H9 (cell line): ENCODE data around the gene HES1. TPM values are rescaled to one million over a fixed set of nuclear protein-coding genes. Genes with fewer than 3 reads are reported as not detected.

Experiments used
- DNase-seq: peaks from one replicate; pipeline ENCODE4 v3.0.0-alpha.2; 2017
- H2AFZ ChIP-seq: one replicate; pipeline ENCODE4 v1.6.1; 2013; ENCODE audit warnings: mild to moderate bottlenecking, low read length, control low read depth, moderate library complexity
- H2AK5ac ChIP-seq: 2 replicates; pipeline ENCODE4 v1.6.1; 2013; ENCODE audit warnings: low read length, control low read depth, mixed read lengths; ENCODE audit not compliant: insufficient read length
- H2BK120ac ChIP-seq: one replicate; pipeline ENCODE4 v1.6.1; 2013; ENCODE audit warnings: low read depth, mild to moderate bottlenecking, low read length, control low read depth, inconsistent platforms; ENCODE audit not compliant: poor library complexity, severe bottlenecking
- H2BK12ac ChIP-seq: 2 replicates; pipeline ENCODE4 v1.6.1; 2013; ENCODE audit warnings: low read length, control low read depth, mixed read lengths, low read depth; ENCODE audit not compliant: insufficient read length
- H2BK15ac ChIP-seq: 2 replicates; pipeline ENCODE4 v1.6.1; 2013; ENCODE audit warnings: low read depth, low read length, control low read depth
- H2BK20ac ChIP-seq: one replicate; pipeline ENCODE4 v1.6.1; 2013; ENCODE audit warnings: low read depth, mild to moderate bottlenecking, low read length, control low read depth, inconsistent platforms; ENCODE audit not compliant: poor library complexity, severe bottlenecking
- H2BK5ac ChIP-seq: 2 replicates; pipeline ENCODE4 v1.6.1; 2013; ENCODE audit warnings: low read length, control low read depth, mixed read lengths; ENCODE audit not compliant: insufficient read length
- H3K14ac ChIP-seq: 2 replicates; pipeline ENCODE4 v1.6.1; 2013; ENCODE audit warnings: low read length, control low read depth; ENCODE audit not compliant: insufficient read depth
- H3K18ac ChIP-seq: 2 replicates; pipeline ENCODE4 v1.6.1; 2013; ENCODE audit warnings: low read depth, mild to moderate bottlenecking, mixed read lengths, low read length, control low read depth; ENCODE audit not compliant: insufficient read length
- H3K23ac ChIP-seq: 2 replicates; pipeline ENCODE4 v1.6.1; 2013; ENCODE audit warnings: low read length, control low read depth, mixed read lengths, low read depth; ENCODE audit not compliant: insufficient read length
- H3K23me2 ChIP-seq: 2 replicates; pipeline ENCODE4 v1.6.1; 2013; ENCODE audit warnings: low read depth, mild to moderate bottlenecking, mixed read lengths, low read length, control low read depth; ENCODE audit not compliant: insufficient read length, poor library complexity, severe bottlenecking
- H3K27ac ChIP-seq: 2 replicates; pipeline ENCODE4 v1.5.1; 2013; ENCODE audit warnings: low read length, control low read depth, mixed read lengths, low read depth; ENCODE audit not compliant: insufficient read length
- H3K27me3 ChIP-seq: 2 replicates; pipeline ENCODE4 v1.6.1; 2013; ENCODE audit warnings: low read length, control low read depth, inconsistent platforms; ENCODE audit not compliant: insufficient read depth
- H3K4ac ChIP-seq: 2 replicates; pipeline ENCODE4 v1.6.1; 2013; ENCODE audit warnings: low read depth, mild to moderate bottlenecking, control low read depth, inconsistent platforms, low read length, moderate library complexity
- H3K4me1 ChIP-seq: 2 replicates; pipeline ENCODE4 v1.6.1; 2013; ENCODE audit warnings: low read length, control low read depth, inconsistent platforms; ENCODE audit not compliant: insufficient read depth
- H3K4me2 ChIP-seq: 2 replicates; pipeline ENCODE4 v1.6.1; 2013; ENCODE audit warnings: low read length, control low read depth, mixed read lengths; ENCODE audit not compliant: insufficient read length, insufficient read depth
- H3K56ac ChIP-seq: 2 replicates; pipeline ENCODE4 v1.6.1; 2013; ENCODE audit warnings: low read depth, mild to moderate bottlenecking, mixed read lengths, low read length, control low read depth; ENCODE audit not compliant: insufficient read length
- H3K79me1 ChIP-seq: 2 replicates; pipeline ENCODE4 v1.6.1; 2013; ENCODE audit warnings: low read depth, mild to moderate bottlenecking, moderate library complexity, low read length, control low read depth, inconsistent platforms; ENCODE audit not compliant: insufficient read depth, poor library complexity, severe bottlenecking
- H3K79me2 ChIP-seq: 2 replicates; pipeline ENCODE4 v1.6.1; 2013; ENCODE audit warnings: low read length, control low read depth, inconsistent platforms; ENCODE audit not compliant: insufficient read depth
- H3K9ac ChIP-seq: 2 replicates; pipeline ENCODE4 v1.6.1; 2013; ENCODE audit warnings: low read length, control low read depth, mixed read lengths; ENCODE audit not compliant: insufficient read length; ENCODE audit errors: extremely low read depth
- H3K9me3 ChIP-seq: one replicate; pipeline ENCODE4 v1.6.1; 2013; ENCODE audit warnings: low read depth, low read length, inconsistent platforms; ENCODE audit not compliant: control insufficient read depth
- H3T11ph ChIP-seq: one replicate; pipeline ENCODE4 v1.6.1; 2013; ENCODE audit warnings: mild to moderate bottlenecking, low read length, control low read depth, inconsistent platforms
- H4K20me1 ChIP-seq: one replicate; pipeline ENCODE4 v1.6.1; 2013; ENCODE audit not compliant: control insufficient read depth, insufficient read length, insufficient read depth
- H4K5ac ChIP-seq: 2 replicates; pipeline ENCODE4 v1.6.1; 2013; ENCODE audit warnings: low read depth, mild to moderate bottlenecking, mixed read lengths, low read length, control low read depth; ENCODE audit not compliant: insufficient read length
- H4K8ac ChIP-seq: replicated peaks from 2 replicates; pipeline ENCODE4 v1.6.1; 2013; ENCODE audit warnings: low read length, control low read depth, mixed read lengths, low read depth; ENCODE audit not compliant: insufficient read length
- H4K91ac ChIP-seq: 2 replicates; pipeline ENCODE4 v1.6.1; 2013; ENCODE audit warnings: low read depth, mild to moderate bottlenecking, moderate library complexity, mixed read lengths, low read length, control low read depth; ENCODE audit not compliant: insufficient read length
- H3K27ac Mint-ChIP-seq, 3 experiments: 2 replicates in 2 of 3; 3 replicates in 1 of 3; pipeline ENCODE4 v1.8.0; 2020 to 2021; ENCODE audit warnings: mixed read lengths in 3 of 3, mild to moderate bottlenecking in 1 of 3, moderate library complexity in 1 of 3
- H3K27me3 Mint-ChIP-seq: 2 replicates; pipeline ENCODE4 v1.8.0; 2021; ENCODE audit warnings: low read depth, mild to moderate bottlenecking, moderate library complexity, mixed read lengths
- H3K36me3 Mint-ChIP-seq, 3 experiments: 2 replicates in 2 of 3; 3 replicates in 1 of 3; pipeline ENCODE4 v1.8.0; 2020 to 2021; ENCODE audit warnings: low read depth in 3 of 3, mixed read lengths in 3 of 3; ENCODE audit not compliant: insufficient read depth in 1 of 3
- H3K4me1 Mint-ChIP-seq, 2 experiments: 2 replicates each; pipeline ENCODE4 v1.8.0; 2020; ENCODE audit warnings: mixed read lengths in 2 of 2
- H3K4me3 Mint-ChIP-seq, 2 experiments: 2 replicates in 1 of 2; 3 replicates in 1 of 2; pipeline ENCODE4 v1.8.0; 2020 to 2021; ENCODE audit warnings: mild to moderate bottlenecking in 2 of 2, mixed read lengths in 2 of 2, moderate library complexity in 1 of 2
- H3K9me3 Mint-ChIP-seq, 2 experiments: 2 replicates in 1 of 2; 3 replicates in 1 of 2; pipeline ENCODE4 v1.8.0; 2020; ENCODE audit warnings: mild to moderate bottlenecking in 2 of 2, mixed read lengths in 2 of 2, moderate library complexity in 1 of 2
- WGBS: extraction: QIAGEN DNeasy Blood & Tissue Kit; methylation state at CpG from one replicate; pipeline ENCODE4 v1.1.7; 2013; ENCODE audit warnings: missing lambda C conversion rate, low lambda C conversion rate, mixed read lengths; ENCODE audit not compliant: insufficient read length; ENCODE audit errors: extremely low coverage; 5-methylcytosine and 5-hydroxymethylcytosine counted together
- total RNA-seq: library from RNA; stranded (reverse); gene quantifications from 2 replicates; pipeline ENCODE4 v1.2.1, GENCODE V29; 2021
- TF ChIP-seq, protein P1 (sequence below): fragments of 200-600 bp; sonication (generic); conservative IDR thresholded peaks from 3 replicates; pipeline ENCODE4 v1.8.0; 2021; ENCODE audit warnings: antibody characterized with exemption, mild to moderate bottlenecking

The HES1 gene
- total RNA-seq, 1 experiment from 2014 or later, result 23.2 TPM

DNA sequence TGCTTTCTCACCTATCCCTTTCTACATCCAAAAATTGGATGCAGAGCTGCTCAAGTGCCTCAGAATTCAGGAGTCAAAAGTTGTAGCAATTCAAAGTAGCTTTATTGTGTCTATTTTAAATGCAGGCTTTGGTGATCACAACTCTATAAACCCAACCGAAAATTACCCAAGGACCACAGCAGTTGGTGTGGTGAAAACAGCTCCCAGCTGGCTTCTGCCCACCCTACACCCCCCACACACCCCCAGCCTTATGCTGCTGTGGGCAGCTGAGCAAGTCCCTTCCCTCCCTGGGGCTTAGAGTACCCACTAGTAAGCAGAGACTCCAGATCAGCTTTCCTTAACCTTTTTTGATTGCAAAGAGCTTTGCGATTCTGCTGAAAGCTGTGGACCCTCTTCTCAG lies 5.8 kb upstream of the HES1 start:
- H3K27ac Mint-ChIP-seq, result no peak overlapping the region
- H3K4me2 ChIP-seq, result no peak overlapping the region
- H3K9me3 Mint-ChIP-seq, result no peaks in the 10 kb centered on the region
- no peak overlapping the region for H3K4me3 Mint-ChIP-seq
- H2BK15ac ChIP-seq, result no peak overlapping the region
- no peak overlapping the region for H2BK12ac ChIP-seq
- no peak overlapping the region for H3K23ac ChIP-seq
- no peak overlapping the region for H2AK5ac ChIP-seq
- WGBS, result no CpG with 5 or more reads among the region's 2 CpGs
- H3K23me2 ChIP-seq, result peaks cover 3% of the 10 kb centered on the region
- no peaks in the 10 kb centered on the region for H3K79me2 ChIP-seq
- no peak overlapping the region for H2AFZ ChIP-seq
- peaks cover 45% of the 10 kb centered on the region for H3K27me3 Mint-ChIP-seq
- H4K20me1 ChIP-seq, result no peaks in the 10 kb centered on the region
- H3K36me3 Mint-ChIP-seq, result no peaks in the 10 kb centered on the region; a peak in 1 of 7 replicates
- H3T11ph ChIP-seq, result no peak overlapping the region
- peak overlapping the region; percentile 75; the same call in 1 of the 2 replicates for H3K14ac ChIP-seq
- no peaks in the 10 kb centered on the region for H3K79me1 ChIP-seq
- peaks cover 44 to 45% of the 10 kb centered on the region in 2 experiments for H3K4me1 Mint-ChIP-seq
- H3K27me3 ChIP-seq, result no peaks in the 10 kb centered on the region; the same call in 1 of the 2 replicates
- H3K27ac ChIP-seq, result no peak overlapping the region
- no peak overlapping the region for H3K4ac ChIP-seq
- H3K56ac ChIP-seq, result no peak overlapping the region
- H2BK120ac ChIP-seq, result no peak overlapping the region
- H3K9me3 ChIP-seq, result no peaks in the 10 kb centered on the region
- H3K18ac ChIP-seq, result peak overlapping the region; percentile 57
- TF ChIP-seq, protein P1, sequence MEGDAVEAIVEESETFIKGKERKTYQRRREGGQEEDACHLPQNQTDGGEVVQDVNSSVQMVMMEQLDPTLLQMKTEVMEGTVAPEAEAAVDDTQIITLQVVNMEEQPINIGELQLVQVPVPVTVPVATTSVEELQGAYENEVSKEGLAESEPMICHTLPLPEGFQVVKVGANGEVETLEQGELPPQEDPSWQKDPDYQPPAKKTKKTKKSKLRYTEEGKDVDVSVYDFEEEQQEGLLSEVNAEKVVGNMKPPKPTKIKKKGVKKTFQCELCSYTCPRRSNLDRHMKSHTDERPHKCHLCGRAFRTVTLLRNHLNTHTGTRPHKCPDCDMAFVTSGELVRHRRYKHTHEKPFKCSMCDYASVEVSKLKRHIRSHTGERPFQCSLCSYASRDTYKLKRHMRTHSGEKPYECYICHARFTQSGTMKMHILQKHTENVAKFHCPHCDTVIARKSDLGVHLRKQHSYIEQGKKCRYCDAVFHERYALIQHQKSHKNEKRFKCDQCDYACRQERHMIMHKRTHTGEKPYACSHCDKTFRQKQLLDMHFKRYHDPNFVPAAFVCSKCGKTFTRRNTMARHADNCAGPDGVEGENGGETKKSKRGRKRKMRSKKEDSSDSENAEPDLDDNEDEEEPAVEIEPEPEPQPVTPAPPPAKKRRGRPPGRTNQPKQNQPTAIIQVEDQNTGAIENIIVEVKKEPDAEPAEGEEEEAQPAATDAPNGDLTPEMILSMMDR, result no peak
- H3K4me1 ChIP-seq, result peaks cover 25% of the 10 kb centered on the region; the same call in 1 of the 2 replicates
- H2BK20ac ChIP-seq, result no peak overlapping the region
- H4K91ac ChIP-seq, result no peak overlapping the region
- DNase-seq, result no peak
- H2BK5ac ChIP-seq, result no peak overlapping the region
- H4K8ac ChIP-seq, result no peak overlapping the region
- H3K9ac ChIP-seq, result no peak overlapping the region
- H4K5ac ChIP-seq, result no peak overlapping the region
